HepG2 (cell line): ENCODE results near the gene IFNAR1. TPM values are rescaled to one million over a fixed set of nuclear protein-coding genes. Genes with fewer than 3 reads are reported as not detected.

Experiments
- ATAC-seq: fragments of 200-7000 bp; cut with Tn5 transposase; 3 replicates; pipeline ENCODE4 v1.9.1; 2020; ENCODE audit warnings: mild to moderate bottlenecking, moderate library complexity
- BruUV-seq: library from RNA; stranded (reverse); fragments of 400-500 nt; replicated peaks from 2 replicates; lab custom pipeline; 2021; lab: Mats Ljungman, UMichigan
- CTCF ChIA-PET: fragments of 300-600 bp; formaldehyde crosslinking; extraction: SDS; loops from one replicate; lab custom pipeline; 2021; ENCODE audit warnings: low total read pairs, inconsistent platforms, low intra/inter-chr PET ratio; lab: Yijun Ruan, JAX
- POLR2A ChIA-PET: fragments of 350-600 bp; sonication (Branson Sonifier 250); formaldehyde crosslinking; loops from one replicate; lab custom pipeline; 2020; ENCODE audit warnings: antibody characterized with exemption, inconsistent platforms; lab: Yijun Ruan, JAX
- DNase-seq: peaks from one replicate; pipeline ENCODE4 v3.0.0-alpha.2; 2015; ENCODE audit warnings: low spot score
- FAIRE-seq: peaks from 3 replicates; lab custom pipeline; 2011; peaks lifted over from hg19 to GRCh38; lab: Jason Lieb, UNC
- H2AFZ ChIP-seq: one replicate; pipeline ENCODE4 v1.6.1; 2011; ENCODE audit warnings: low read length, inconsistent platforms
- H3K27ac ChIP-seq: fragments of 300-600 bp; 3 replicates; pipeline ENCODE4 v1.8.0; 2011; ENCODE audit warnings: mixed run types, mild to moderate bottlenecking, mixed read lengths, low read length, inconsistent platforms; ENCODE audit not compliant: insufficient read depth; ENCODE audit errors: extremely low read length
- H3K27me3 ChIP-seq, 2 experiments: fragments of 200-600 bp in 1 of 2; 2 replicates in 1 of 2; 3 replicates in 1 of 2; pipeline versions ENCODE4 v1.6.0 to v1.8.0; 2011; ENCODE audit warnings: low read length in 2 of 2, mild to moderate bottlenecking in 2 of 2, moderate library complexity in 2 of 2, inconsistent platforms in 1 of 2; ENCODE audit not compliant: insufficient read depth in 2 of 2, control insufficient read depth in 1 of 2
- H3K36me3 ChIP-seq, 2 experiments: fragments of 200-600 bp in 1 of 2; replicated peaks in 1 of 2; 2 replicates in 1 of 2; 3 replicates in 1 of 2; pipeline versions ENCODE4 v1.5.1 to v1.8.0; 2011; ENCODE audit warnings: low read length in 2 of 2, inconsistent platforms in 1 of 2; ENCODE audit not compliant: insufficient read depth in 2 of 2, control insufficient read depth in 1 of 2
- H3K4me1 ChIP-seq: 2 replicates; pipeline ENCODE4 v1.5.1; 2012; ENCODE audit warnings: low read length, inconsistent platforms; ENCODE audit not compliant: insufficient read depth
- H3K4me2 ChIP-seq: 2 replicates; pipeline ENCODE4 v1.6.0; 2011; ENCODE audit warnings: low read depth, low read length, inconsistent platforms
- H3K4me3 ChIP-seq, 3 experiments: fragments of 200-600 bp in 1 of 3; sonication (generic), shearing (Covaris generic) in 1 of 3; replicated peaks in 1 of 3; 2 replicates each; pipeline ENCODE4 v1.5.1; 2011 to 2016; ENCODE audit warnings: low read length in 3 of 3, inconsistent platforms in 2 of 3, low read depth in 2 of 3, mild to moderate bottlenecking in 2 of 3, control low read depth in 1 of 3, mixed read lengths in 1 of 3; ENCODE audit not compliant: insufficient read depth in 1 of 3
- H3K79me2 ChIP-seq: one replicate; pipeline ENCODE4 v1.6.1; 2011; ENCODE audit warnings: low read length, inconsistent platforms; ENCODE audit not compliant: insufficient read depth
- H3K9ac ChIP-seq: 2 replicates; pipeline ENCODE4 v1.6.0; 2011; ENCODE audit warnings: mild to moderate bottlenecking, low read depth, low read length, inconsistent platforms; ENCODE audit not compliant: insufficient read depth
- H3K9me3 ChIP-seq: 2 replicates; pipeline ENCODE4 v1.5.1; 2012; ENCODE audit warnings: mild to moderate bottlenecking, low read length
- H4K20me1 ChIP-seq: 2 replicates; pipeline ENCODE4 v1.6.0; 2011; ENCODE audit warnings: inconsistent platforms, mild to moderate bottlenecking, low read length, moderate library complexity; ENCODE audit not compliant: insufficient read depth
- KLF16 ChIP-seq, 2 experiments: sonication (generic) in 1 of 2; formaldehyde crosslinking in 1 of 2; IDR thresholded peaks; 2 replicates each; pipeline versions ENCODE4 v1.6.1 to v1.8.0; 2016 to 2023; ENCODE audit warnings: missing genetic modification reagents in 2 of 2, missing compliant biosample characterization in 1 of 2
- NFIC ChIP-seq: IDR thresholded peaks from 2 replicates; pipeline ENCODE4 v1.6.1; 2012; ENCODE audit warnings: mild to moderate bottlenecking, low read length, inconsistent platforms
- NFYB ChIP-seq: sonication (generic); formaldehyde crosslinking; IDR thresholded peaks from 2 replicates; pipeline ENCODE4 v1.4.0; 2020; ENCODE audit warnings: missing genetic modification reagents
- SAP130 ChIP-seq: IDR thresholded peaks from 2 replicates; pipeline ENCODE4 v1.6.1; 2016; ENCODE audit warnings: low read depth
- TAF1 ChIP-seq: sonication (generic); formaldehyde crosslinking; IDR thresholded peaks from 2 replicates; pipeline ENCODE4 v1.4.0; 2020; ENCODE audit warnings: missing genetic modification reagents
- ZC3H4 ChIP-seq: sonication (generic); formaldehyde crosslinking; IDR thresholded peaks from 2 replicates; pipeline ENCODE4 v1.4.0; 2020; ENCODE audit warnings: missing genetic modification reagents, borderline replicate concordance
- ZNF335 ChIP-seq: sonication (generic); formaldehyde crosslinking; IDR thresholded peaks from 2 replicates; pipeline ENCODE4 v1.4.0; 2020; ENCODE audit warnings: missing genetic modification reagents
- WGBS: methylation state at CpG from one replicate; pipeline ENCODE4 v1.1.6; 2017; ENCODE audit warnings: low lambda C conversion rate; 5-methylcytosine and 5-hydroxymethylcytosine counted together
- in situ Hi-C: cut with HindIII; loops from 2 replicates; pipeline ENCODE4 v1.10.0; 2017; ENCODE audit warnings: low pct_unique_long_range_greater_than_20kb; ENCODE audit not compliant: extremely low pct_ligation_motif_present
- intact Hi-C: fragments of 100-400 bp; cut with micrococcal nuclease; formaldehyde crosslinking; loops from one replicate; pipeline ENCODE4 v1.10.0; 2022; ENCODE audit not compliant: unreplicated experiment
- polyA plus RNA-seq, 8 experiments: library from polyadenylated mRNA; depleted of rRNA in 3 of 8; stranded (reverse) in 7 of 8; unstranded in 1 of 8; fragments of >200 nt; fragmentation: Illumina TruSeq in 4 of 8; extraction: Trizol in 4 of 8; gene quantifications; 2 replicates each; pipeline versions ENCODE4 v1.2.1 to v1.2.3, GENCODE V29; 2011 to 2016; ENCODE audit warnings: low read depth in 4 of 8, missing spikeins in 1 of 8, mixed read lengths in 1 of 8; ENCODE audit not compliant: insufficient read depth in 1 of 8
- total RNA-seq, 5 experiments: library from RNA; depleted of rRNA; stranded (reverse); fragments of >200 nt; fragmentation: Illumina TruSeq; extraction: Trizol; gene quantifications; 2 replicates each; pipeline ENCODE4 v1.2.3, GENCODE V29; 2016; ENCODE audit warnings: low read depth in 1 of 5
- TF ChIP-seq, protein P1 (sequence below): IDR thresholded peaks from 2 replicates; pipeline ENCODE4 v1.4.0; 2020; ENCODE audit warnings: mild to moderate bottlenecking, missing genetic modification reagents
- TF ChIP-seq, protein P2 (sequence below): sonication (generic); formaldehyde crosslinking; IDR thresholded peaks from 2 replicates; pipeline ENCODE4 v1.5.0; 2020; ENCODE audit warnings: mild to moderate bottlenecking, missing genetic modification reagents, borderline replicate concordance
- TF ChIP-seq, protein P3 (sequence below): sonication (generic); formaldehyde crosslinking; IDR thresholded peaks from 2 replicates; pipeline ENCODE4 v1.8.0; 2022; ENCODE audit warnings: missing genetic modification reagents, mild to moderate bottlenecking, borderline replicate concordance

Gene IFNAR1
- total and polyA plus RNA-seq, 2 of the 13 experiments (the other 11 are each of a cell fraction or from before 2014, with no cell fraction given), result 6.7 to 9.3 TPM

GRCh38 chr21:33375101-33375644, 50.4 kb downstream of the IFNAR1 start (continued):
- TF ChIP-seq, protein P1, sequence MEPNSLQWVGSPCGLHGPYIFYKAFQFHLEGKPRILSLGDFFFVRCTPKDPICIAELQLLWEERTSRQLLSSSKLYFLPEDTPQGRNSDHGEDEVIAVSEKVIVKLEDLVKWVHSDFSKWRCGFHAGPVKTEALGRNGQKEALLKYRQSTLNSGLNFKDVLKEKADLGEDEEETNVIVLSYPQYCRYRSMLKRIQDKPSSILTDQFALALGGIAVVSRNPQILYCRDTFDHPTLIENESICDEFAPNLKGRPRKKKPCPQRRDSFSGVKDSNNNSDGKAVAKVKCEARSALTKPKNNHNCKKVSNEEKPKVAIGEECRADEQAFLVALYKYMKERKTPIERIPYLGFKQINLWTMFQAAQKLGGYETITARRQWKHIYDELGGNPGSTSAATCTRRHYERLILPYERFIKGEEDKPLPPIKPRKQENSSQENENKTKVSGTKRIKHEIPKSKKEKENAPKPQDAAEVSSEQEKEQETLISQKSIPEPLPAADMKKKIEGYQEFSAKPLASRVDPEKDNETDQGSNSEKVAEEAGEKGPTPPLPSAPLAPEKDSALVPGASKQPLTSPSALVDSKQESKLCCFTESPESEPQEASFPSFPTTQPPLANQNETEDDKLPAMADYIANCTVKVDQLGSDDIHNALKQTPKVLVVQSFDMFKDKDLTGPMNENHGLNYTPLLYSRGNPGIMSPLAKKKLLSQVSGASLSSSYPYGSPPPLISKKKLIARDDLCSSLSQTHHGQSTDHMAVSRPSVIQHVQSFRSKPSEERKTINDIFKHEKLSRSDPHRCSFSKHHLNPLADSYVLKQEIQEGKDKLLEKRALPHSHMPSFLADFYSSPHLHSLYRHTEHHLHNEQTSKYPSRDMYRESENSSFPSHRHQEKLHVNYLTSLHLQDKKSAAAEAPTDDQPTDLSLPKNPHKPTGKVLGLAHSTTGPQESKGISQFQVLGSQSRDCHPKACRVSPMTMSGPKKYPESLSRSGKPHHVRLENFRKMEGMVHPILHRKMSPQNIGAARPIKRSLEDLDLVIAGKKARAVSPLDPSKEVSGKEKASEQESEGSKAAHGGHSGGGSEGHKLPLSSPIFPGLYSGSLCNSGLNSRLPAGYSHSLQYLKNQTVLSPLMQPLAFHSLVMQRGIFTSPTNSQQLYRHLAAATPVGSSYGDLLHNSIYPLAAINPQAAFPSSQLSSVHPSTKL (CRISPR knock-in tag), result no peak

DNA sequence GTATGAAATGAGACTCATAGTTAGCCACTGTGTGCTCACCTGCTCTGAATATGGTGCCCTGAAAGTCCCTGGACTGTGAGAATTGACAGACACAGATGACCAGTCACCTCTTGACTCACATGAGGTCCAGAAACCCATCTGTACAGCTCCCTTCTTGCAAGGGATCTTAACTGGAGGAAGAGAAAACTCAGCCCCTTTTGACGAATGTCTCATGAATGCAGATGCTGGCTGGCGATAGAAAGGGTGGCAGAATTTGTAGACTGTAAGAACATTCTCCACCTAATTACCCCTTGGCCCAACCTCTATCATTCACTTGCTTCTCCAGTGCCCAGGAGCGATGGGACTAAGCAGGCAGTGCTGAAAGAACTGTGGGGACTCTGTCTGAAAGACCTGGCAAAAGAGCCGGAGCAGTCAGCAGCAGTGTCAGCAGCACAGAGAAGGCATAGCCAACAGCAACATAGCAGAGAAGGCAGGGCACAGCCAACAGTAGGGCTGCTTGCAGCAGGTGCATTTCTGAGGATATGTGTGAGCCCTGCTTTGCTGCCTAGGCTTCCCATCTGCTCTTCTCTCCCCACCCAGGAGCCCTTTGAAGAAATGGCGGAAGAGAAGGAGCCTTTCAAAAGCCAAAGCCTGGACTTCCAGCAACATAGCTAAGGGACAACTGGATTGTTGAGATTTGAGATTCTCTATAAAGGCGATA, 52.6 kb downstream of the IFNAR1 start:
- Histone ChIP-seq H3K27ac (no peak overlapping the region), H4K20me1 (no peaks in the 10 kb centered on the region), H3K9me3 (no peaks in the 10 kb centered on the region), H2AFZ (no peak overlapping the region), H3K4me3 (no peak overlapping the region), H3K79me2 (no peaks in the 10 kb centered on the region), H3K4me1 (peaks cover 41% of the 10 kb centered on the region), H3K36me3 (no peaks in the 10 kb centered on the region), H3K9ac (no peak overlapping the region), H3K4me2 (no peak overlapping the region), H3K27me3 (no peaks in the 10 kb centered on the region)
- intact Hi-C loops, result loop anchor here (10.0 kb wide), 1 partner anchor 243 kb away; no protein-coding TSS in a partner anchor
- no peak for ATAC-seq
- CTCF ChIA-PET, result no interaction called here
- no peak for DNase-seq
- in situ Hi-C loops, result no loop called here
- 74% methylated on average over 4 of the region's 6 CpGs for WGBS
- FAIRE-seq, result no peak
- TF ChIP-seq ZC3H4 (CRISPR knock-in tag), result no peak
- TF ChIP-seq, protein P2, sequence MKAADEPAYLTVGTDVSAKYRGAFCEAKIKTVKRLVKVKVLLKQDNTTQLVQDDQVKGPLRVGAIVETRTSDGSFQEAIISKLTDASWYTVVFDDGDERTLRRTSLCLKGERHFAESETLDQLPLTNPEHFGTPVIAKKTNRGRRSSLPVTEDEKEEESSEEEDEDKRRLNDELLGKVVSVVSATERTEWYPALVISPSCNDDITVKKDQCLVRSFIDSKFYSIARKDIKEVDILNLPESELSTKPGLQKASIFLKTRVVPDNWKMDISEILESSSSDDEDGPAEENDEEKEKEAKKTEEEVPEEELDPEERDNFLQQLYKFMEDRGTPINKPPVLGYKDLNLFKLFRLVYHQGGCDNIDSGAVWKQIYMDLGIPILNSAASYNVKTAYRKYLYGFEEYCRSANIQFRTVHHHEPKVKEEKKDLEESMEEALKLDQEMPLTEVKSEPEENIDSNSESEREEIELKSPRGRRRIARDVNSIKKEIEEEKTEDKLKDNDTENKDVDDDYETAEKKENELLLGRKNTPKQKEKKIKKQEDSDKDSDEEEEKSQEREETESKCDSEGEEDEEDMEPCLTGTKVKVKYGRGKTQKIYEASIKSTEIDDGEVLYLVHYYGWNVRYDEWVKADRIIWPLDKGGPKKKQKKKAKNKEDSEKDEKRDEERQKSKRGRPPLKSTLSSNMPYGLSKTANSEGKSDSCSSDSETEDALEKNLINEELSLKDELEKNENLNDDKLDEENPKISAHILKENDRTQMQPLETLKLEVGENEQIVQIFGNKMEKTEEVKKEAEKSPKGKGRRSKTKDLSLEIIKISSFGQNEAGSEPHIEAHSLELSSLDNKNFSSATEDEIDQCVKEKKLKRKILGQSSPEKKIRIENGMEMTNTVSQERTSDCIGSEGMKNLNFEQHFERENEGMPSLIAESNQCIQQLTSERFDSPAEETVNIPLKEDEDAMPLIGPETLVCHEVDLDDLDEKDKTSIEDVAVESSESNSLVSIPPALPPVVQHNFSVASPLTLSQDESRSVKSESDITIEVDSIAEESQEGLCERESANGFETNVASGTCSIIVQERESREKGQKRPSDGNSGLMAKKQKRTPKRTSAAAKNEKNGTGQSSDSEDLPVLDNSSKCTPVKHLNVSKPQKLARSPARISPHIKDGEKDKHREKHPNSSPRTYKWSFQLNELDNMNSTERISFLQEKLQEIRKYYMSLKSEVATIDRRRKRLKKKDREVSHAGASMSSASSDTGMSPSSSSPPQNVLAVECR (CRISPR knock-in tag), result no peak
- TF ChIP-seq TAF1 (CRISPR knock-in tag), result no peak
- TF ChIP-seq, protein P3, sequence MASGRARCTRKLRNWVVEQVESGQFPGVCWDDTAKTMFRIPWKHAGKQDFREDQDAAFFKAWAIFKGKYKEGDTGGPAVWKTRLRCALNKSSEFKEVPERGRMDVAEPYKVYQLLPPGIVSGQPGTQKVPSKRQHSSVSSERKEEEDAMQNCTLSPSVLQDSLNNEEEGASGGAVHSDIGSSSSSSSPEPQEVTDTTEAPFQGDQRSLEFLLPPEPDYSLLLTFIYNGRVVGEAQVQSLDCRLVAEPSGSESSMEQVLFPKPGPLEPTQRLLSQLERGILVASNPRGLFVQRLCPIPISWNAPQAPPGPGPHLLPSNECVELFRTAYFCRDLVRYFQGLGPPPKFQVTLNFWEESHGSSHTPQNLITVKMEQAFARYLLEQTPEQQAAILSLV, result no peak
- TF ChIP-seq SAP130 (CRISPR knock-in tag), result no peak
- TF ChIP-seq ZNF335, result no peak
- no peak for TF ChIP-seq NFIC
- TF ChIP-seq NFYB (CRISPR knock-in tag), result no peak
- TF ChIP-seq KLF16 (CRISPR knock-in tag; IDR thresholded peaks at IDR 0.05), result no peak
- no TSS peak for BruUV-seq
- POLR2A ChIA-PET, result no interaction called here
